Astrocyte (in vitro differentiated cells and primary cell): ENCODE data around the gene CYB5B. TPM values are rescaled to one million over a fixed set of nuclear protein-coding genes. Genes with fewer than 3 reads are reported as not detected.

ENCODE experiments used
- DNase-seq: peaks from one replicate; pipeline ENCODE4 v3.0.0-alpha.2; 2010; ENCODE audit warnings: low read depth
- FAIRE-seq: peaks from 2 replicates; lab custom pipeline; 2011; peaks lifted over from hg19 to GRCh38; lab: Jason Lieb, UNC
- H2AFZ ChIP-seq: 2 replicates; pipeline ENCODE4 v1.6.0; 2012; ENCODE audit warnings: low read depth, low read length, inconsistent platforms
- H3K27ac ChIP-seq: 2 replicates; pipeline ENCODE4 v1.5.1; 2011; ENCODE audit warnings: low read depth, low read length, inconsistent platforms
- H3K27me3 ChIP-seq: 2 replicates; pipeline ENCODE4 v1.6.0; 2011; ENCODE audit warnings: low read length, inconsistent platforms; ENCODE audit not compliant: insufficient read depth
- H3K36me3 ChIP-seq: 2 replicates; pipeline ENCODE4 v1.5.1; 2011; ENCODE audit warnings: low read length, inconsistent platforms; ENCODE audit not compliant: insufficient read depth
- H3K4me1 ChIP-seq: 2 replicates; pipeline ENCODE4 v1.5.1; 2011; ENCODE audit warnings: low read length, inconsistent platforms; ENCODE audit not compliant: insufficient read depth
- H3K4me2 ChIP-seq: 2 replicates; pipeline ENCODE4 v1.6.0; 2012; ENCODE audit warnings: low read length, inconsistent platforms
- H3K4me3 ChIP-seq: 2 replicates; pipeline ENCODE4 v1.5.1; 2011; ENCODE audit warnings: low read depth, mild to moderate bottlenecking, low read length, inconsistent platforms; ENCODE audit not compliant: insufficient read depth
- H3K79me2 ChIP-seq: 2 replicates; pipeline ENCODE4 v1.6.0; 2012; ENCODE audit warnings: mild to moderate bottlenecking, low read length, inconsistent platforms; ENCODE audit not compliant: insufficient read depth
- H3K9ac ChIP-seq: 2 replicates; pipeline ENCODE4 v1.6.0; 2012; ENCODE audit warnings: mild to moderate bottlenecking, low read length, inconsistent platforms
- H3K9me3 ChIP-seq: 2 replicates; pipeline ENCODE4 v1.5.1; 2012; ENCODE audit warnings: low read depth, mild to moderate bottlenecking, low read length, inconsistent platforms; ENCODE audit not compliant: insufficient read depth
- H4K20me1 ChIP-seq: 2 replicates; pipeline ENCODE4 v1.6.0; 2012; ENCODE audit warnings: low read length, inconsistent platforms; ENCODE audit not compliant: insufficient read depth
- H3K27ac Mint-ChIP-seq: one replicate; pipeline ENCODE4 v1.8.0; 2021; ENCODE audit warnings: mild to moderate bottlenecking, mixed read lengths; ENCODE audit not compliant: unreplicated experiment
- H3K27me3 Mint-ChIP-seq: one replicate; pipeline ENCODE4 v1.8.0; 2021; ENCODE audit warnings: low read depth, mixed read lengths; ENCODE audit not compliant: unreplicated experiment
- H3K36me3 Mint-ChIP-seq: one replicate; pipeline ENCODE4 v1.8.0; 2021; ENCODE audit warnings: low read depth, mixed read lengths; ENCODE audit not compliant: unreplicated experiment
- H3K4me1 Mint-ChIP-seq: one replicate; pipeline ENCODE4 v1.8.0; 2021; ENCODE audit warnings: low read depth, mixed read lengths; ENCODE audit not compliant: unreplicated experiment
- H3K4me3 Mint-ChIP-seq: one replicate; pipeline ENCODE4 v1.8.0; 2021; ENCODE audit warnings: mild to moderate bottlenecking, moderate library complexity, mixed read lengths; ENCODE audit not compliant: unreplicated experiment
- H3K9me3 Mint-ChIP-seq: one replicate; pipeline ENCODE4 v1.8.0; 2021; ENCODE audit warnings: mild to moderate bottlenecking, mixed read lengths; ENCODE audit not compliant: unreplicated experiment
- CTCF ChIP-seq: IDR thresholded peaks from 2 replicates; pipeline ENCODE4 v1.5.1; 2011; ENCODE audit warnings: low read depth, mild to moderate bottlenecking, inconsistent platforms, low read length, moderate library complexity; ENCODE audit not compliant: insufficient read depth
- EZH2 ChIP-seq: IDR thresholded peaks from 2 replicates; pipeline ENCODE4 v1.6.1; 2012; ENCODE audit warnings: mild to moderate bottlenecking, low read length, inconsistent platforms; ENCODE audit not compliant: insufficient read depth
- total RNA-seq: library from RNA; stranded (reverse); gene quantifications from 2 replicates; pipeline ENCODE4 v1.2.1, GENCODE V29; 2021

The CYB5B gene
- total RNA-seq, 1 donor from 2014 or later, result 149 TPM

GRCh38 chr16:69499541-69500230, 75.3 kb downstream of the CYB5B start:
- H3K27ac ChIP-seq, result no peak overlapping the region
- no peaks in the 10 kb centered on the region for H3K27me3 ChIP-seq
- Mint-ChIP-seq H3K4me1 (peaks cover 5% of the 10 kb centered on the region), H3K27ac (no peak overlapping the region), H3K9me3 (no peaks in the 10 kb centered on the region), H3K27me3 (peaks cover 5% of the 10 kb centered on the region), H3K4me3 (no peak overlapping the region), H3K36me3 (no peaks in the 10 kb centered on the region)
- no peak for DNase-seq
- no peaks in the 10 kb centered on the region for H4K20me1 ChIP-seq
- TF ChIP-seq CTCF (no peak), EZH2 (no peak)
- no peak overlapping the region for H3K9ac ChIP-seq
- no peaks in the 10 kb centered on the region for H3K9me3 ChIP-seq
- H3K79me2 ChIP-seq, result no peaks in the 10 kb centered on the region
- no peak overlapping the region for H2AFZ ChIP-seq
- no peak for FAIRE-seq
- no peaks in the 10 kb centered on the region for H3K36me3 ChIP-seq
- H3K4me2 ChIP-seq, result no peak overlapping the region
- H3K4me1 ChIP-seq, result no peaks in the 10 kb centered on the region
- no peak overlapping the region for H3K4me3 ChIP-seq

- DNase-seq, result no peak
- Mint-ChIP-seq H3K27me3 (peaks cover 5% of the 10 kb centered on the region), H3K36me3 (no peaks in the 10 kb centered on the region), H3K9me3 (no peaks in the 10 kb centered on the region), H3K4me1 (peaks cover 5% of the 10 kb centered on the region), H3K4me3 (no peak overlapping the region), H3K27ac (no peak overlapping the region)
- Histone ChIP-seq H3K9ac (no peak overlapping the region), H3K4me3 (no peak overlapping the region), H3K79me2 (no peaks in the 10 kb centered on the region), H4K20me1 (no peaks in the 10 kb centered on the region), H3K36me3 (no peaks in the 10 kb centered on the region), H3K4me1 (no peaks in the 10 kb centered on the region), H2AFZ (no peak overlapping the region), H3K9me3 (no peaks in the 10 kb centered on the region), H3K4me2 (no peak overlapping the region), H3K27ac (no peak overlapping the region), H3K27me3 (no peaks in the 10 kb centered on the region)
- no peak for FAIRE-seq
- TF ChIP-seq CTCF, result no peak
- no peak for TF ChIP-seq EZH2
Measured at GRCh38 chr16:69500496-69500895, 76.1 kb downstream of the CYB5B start.

DNA sequence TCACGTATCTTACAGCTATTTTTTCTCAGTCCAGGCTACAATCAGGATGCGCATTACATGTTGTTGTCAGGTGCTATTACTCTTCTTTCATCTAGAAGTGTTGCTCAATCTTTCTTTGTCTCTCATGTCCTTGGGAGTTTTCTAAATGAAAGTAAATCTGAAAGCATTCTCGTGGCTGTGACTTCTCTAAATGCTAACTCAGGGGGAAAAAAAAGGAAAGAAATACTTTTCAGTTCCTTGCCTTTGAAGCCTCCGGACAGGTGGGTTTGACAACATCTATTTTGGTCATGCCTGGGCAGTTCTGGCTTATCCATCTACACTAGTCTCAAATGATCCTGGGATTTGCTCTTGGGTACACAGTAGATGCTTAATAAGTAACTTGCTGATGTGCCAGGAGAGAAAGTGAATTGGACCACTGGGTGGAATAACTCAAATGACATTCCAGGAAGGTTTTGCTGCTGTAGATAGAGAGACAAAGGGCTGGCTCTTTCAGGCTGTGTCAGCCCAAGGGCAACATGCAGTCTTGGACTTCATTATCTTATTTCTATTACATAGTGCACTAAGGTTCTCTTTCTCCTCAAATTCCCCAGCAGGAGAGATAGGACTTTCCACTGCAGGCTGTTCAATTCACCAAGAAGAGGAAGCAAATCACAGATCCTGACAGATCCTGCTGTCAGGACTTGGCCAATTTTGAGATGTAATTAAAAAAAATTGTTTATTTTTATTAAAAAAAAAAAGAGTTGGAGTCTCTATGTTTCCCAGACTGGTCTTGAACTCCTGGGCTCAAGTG, 77.7 kb downstream of the CYB5B start:
- Mint-ChIP-seq H3K27ac (no peak overlapping the region), H3K9me3 (no peaks in the 10 kb centered on the region), H3K36me3 (no peaks in the 10 kb centered on the region), H3K4me1 (peaks cover 5% of the 10 kb centered on the region), H3K27me3 (peaks cover 1% of the 10 kb centered on the region), H3K4me3 (no peak overlapping the region)
- no peak overlapping the region for H3K9ac ChIP-seq
- no peaks in the 10 kb centered on the region for H3K79me2 ChIP-seq
- no peaks in the 10 kb centered on the region for H3K36me3 ChIP-seq
- H3K27me3 ChIP-seq, result no peaks in the 10 kb centered on the region
- no peaks in the 10 kb centered on the region for H4K20me1 ChIP-seq
- DNase-seq (no peak), FAIRE-seq (no peak)
- no peaks in the 10 kb centered on the region for H3K9me3 ChIP-seq
- H2AFZ ChIP-seq, result no peak overlapping the region
- H3K4me1 ChIP-seq, result no peaks in the 10 kb centered on the region
- H3K4me3 ChIP-seq, result no peak overlapping the region
- H3K27ac ChIP-seq, result no peak overlapping the region
- no peak overlapping the region for H3K4me2 ChIP-seq
- TF ChIP-seq CTCF (no peak), EZH2 (no peak)
